ENCODE data around the gene IRF2BP2.

Gene IRF2BP2

DNA sequence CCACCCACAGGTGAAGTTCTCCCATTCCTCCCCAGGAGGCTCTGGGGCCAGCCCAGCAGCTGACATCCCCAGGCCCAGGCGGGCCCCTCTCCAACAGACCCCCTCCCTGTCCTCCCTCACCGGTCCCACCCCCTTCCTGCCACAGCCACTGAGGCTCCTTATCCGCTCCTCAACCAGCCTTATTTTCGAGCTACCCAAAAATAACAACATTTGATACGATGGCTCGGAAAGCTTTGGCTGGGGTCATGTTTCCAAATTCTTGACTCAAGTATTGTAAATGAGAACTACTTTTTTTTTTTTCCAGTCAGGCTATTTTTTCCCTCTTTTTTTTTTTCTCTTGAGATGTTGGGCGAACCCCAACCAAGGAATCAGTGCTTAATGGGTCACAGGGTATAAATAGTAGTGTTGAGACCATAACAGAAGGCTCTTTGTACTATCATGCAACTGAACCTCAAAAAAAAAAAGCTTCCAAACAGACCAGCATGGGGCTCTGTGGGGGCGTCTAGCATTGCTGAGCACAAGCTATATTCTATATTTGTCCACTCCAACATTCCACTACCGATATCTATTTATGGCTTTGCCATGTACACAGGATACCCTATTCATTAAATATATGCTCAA, 27.2 kb downstream of the IRF2BP2 start:
- DNase-seq = peak; percentile 78

DNA sequence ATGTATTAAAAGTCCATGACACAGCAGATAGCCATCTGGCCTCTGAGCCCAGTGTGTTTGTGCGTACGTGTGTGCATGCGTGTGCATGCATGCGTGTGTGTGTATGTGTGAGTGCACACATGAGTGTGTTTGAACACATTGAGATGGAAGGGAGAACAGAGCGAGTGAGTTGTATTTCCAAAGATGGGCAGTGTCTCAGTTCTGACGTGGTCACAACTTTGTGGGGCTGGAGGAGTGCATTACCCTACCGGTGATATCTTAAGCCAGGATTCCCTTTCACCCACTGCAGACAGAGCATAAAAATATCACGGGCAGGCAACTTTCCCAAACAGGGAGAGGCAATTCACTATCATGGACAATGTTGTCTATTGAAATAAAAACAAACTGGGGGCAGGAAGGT, 27.8 kb downstream of the IRF2BP2 start:
- no peak for DNase-seq

DNA sequence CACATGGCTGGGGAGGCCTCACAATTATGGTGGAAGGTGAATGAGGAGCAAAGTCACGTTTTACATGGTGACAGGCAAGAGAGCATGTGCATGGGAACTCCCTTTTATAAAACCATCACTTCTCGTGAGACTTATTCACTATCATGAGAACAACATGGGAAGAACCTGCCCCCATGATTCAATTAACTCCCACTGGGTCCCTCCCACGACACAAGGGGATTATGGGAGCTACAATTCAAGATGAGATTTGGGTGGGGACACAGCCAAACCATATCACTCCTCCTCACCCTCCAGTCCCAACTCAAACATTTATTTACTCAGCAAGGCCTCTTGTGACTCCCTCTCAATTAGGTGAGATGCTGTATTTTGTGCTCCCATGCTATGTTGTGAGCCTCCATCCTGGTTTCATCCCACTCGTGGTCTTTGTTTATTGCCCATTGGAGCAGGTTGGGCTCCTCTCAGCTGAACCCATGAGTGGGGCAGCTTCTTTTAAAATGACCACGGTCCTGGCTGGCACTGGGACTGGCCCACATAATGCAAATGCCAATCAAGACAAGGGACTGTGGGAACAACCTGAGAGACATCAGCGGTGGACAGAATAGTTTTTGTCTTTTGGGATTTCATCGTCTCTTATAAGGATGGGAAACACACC, 28.8 kb downstream of the IRF2BP2 start:
- no peak for DNase-seq

DNA sequence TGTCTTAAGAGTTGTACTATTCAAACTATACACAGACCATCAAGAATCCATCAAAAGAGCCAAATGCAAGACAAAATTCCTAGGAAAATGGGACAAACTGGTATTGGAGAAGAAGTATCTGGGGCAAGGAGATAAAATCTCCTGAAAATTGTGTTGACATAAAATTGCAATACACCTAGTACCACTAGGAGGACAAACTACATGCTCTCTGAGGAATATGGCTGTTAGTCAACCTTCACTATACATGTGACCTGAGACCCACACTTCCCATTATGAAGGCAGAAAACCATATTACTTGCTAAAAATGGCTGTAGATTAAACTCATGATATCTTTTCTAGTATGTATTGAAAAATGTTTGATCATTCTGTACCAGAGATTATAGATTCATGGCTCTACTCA, 30.0 kb downstream of the IRF2BP2 start:
- no peak for DNase-seq

DNA sequence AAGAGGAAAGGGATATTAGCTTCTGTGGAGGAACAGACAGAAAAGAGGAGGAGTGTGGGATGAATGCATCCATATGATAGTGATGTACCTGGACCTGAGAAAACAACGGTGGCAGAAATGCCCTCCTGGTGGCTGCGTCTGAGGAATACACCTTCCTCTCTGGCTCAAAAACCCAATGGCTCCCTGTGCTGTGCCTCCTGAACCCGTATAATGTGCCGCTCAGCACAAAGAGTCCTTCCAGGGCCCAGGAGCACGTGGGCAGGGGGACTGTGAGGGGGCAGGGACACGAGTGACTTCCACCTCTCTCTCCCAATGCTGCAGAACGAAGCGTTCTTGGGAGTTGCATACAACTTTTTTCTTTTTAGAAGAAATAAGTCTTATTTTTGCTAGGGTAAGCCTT, 31.2 kb downstream of the IRF2BP2 start:
- no peak for DNase-seq

DNA sequence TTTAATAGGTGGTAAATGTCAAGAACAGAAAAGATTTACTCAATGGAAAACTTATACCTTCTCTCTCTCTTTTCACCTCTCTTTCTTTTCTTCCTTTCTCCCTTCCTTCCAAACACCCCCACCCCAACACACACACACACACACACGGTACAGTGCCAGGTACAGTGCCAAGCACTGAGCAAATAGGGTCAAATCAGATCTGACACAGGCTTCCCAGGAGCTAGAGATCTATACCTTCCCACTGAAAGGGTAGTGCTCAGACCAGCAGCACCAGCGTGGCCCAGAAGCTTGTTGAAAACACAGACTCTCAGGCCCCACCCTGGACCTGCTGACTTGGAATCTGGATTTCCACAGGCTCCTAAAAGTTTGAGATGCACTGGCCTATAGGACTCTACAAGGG, 31.9 kb downstream of the IRF2BP2 start:
- no peak for DNase-seq

DNA sequence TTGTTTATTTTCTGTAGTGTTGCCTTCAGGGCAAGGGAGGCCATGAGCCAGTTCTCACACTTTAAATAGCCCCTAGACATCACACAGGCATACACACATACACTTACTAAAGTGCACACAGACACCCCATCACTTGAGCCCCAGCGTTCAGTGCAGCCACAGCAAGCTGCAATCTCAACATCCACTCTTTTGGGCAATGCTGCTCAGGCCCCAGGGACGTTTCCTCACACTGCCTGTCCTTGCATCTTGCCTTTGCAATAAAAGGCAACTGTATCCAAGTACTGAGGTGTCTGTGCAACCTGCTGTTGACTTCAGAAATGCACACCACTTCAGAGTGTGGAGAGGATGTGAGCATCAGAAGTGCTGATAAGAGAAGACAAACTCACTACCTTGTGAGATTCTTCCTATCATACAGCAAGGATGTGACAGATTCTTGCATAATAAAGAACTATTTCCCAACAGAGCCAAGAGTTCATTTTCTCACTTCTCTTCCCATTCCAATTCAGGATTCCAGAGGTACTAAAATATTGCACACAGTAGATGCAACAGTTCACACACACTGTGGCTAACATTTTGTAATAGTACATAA, 36.2 kb downstream of the IRF2BP2 start:
- no peak for DNase-seq

DNA sequence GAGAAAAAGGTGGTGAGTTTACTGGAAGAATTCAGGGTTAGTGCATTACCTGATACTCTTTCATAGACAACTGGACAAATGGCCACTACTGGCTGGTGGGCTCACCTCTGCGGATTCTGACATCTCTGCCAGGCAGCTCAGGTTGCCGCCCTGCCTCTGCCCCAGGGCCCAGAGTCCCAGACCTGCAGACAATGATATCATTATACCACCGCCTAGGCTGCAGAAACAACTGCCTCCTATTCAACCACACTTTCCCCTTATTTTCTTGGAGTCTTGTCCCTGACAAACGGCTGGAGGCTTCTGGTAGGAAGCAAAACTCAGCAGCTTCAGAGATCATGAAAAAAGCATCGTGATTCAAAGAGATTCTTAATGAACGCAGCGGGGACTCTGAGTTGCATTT, 37.0 kb downstream of the IRF2BP2 start:
- DNase-seq = no peak

DNA sequence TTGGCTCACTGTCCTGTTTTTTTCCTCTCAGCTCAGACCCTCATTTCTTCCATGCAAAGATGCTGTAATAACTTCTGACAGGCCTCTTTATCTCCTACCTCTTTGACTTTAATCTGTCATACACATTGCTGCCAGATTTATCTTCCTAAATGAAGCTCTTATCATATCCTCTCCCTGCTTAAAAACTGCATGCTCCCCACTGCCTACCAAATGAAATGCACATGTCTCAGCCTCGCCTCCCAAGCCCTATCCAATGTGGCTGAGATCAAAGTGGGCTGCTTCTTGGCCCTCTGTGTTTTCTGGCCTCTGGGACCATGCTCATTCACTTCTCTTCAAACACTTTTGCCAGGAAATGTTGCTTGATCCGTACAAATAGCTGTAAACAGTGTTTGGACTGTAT, 38.3 kb downstream of the IRF2BP2 start:
- no peak for DNase-seq

DNA sequence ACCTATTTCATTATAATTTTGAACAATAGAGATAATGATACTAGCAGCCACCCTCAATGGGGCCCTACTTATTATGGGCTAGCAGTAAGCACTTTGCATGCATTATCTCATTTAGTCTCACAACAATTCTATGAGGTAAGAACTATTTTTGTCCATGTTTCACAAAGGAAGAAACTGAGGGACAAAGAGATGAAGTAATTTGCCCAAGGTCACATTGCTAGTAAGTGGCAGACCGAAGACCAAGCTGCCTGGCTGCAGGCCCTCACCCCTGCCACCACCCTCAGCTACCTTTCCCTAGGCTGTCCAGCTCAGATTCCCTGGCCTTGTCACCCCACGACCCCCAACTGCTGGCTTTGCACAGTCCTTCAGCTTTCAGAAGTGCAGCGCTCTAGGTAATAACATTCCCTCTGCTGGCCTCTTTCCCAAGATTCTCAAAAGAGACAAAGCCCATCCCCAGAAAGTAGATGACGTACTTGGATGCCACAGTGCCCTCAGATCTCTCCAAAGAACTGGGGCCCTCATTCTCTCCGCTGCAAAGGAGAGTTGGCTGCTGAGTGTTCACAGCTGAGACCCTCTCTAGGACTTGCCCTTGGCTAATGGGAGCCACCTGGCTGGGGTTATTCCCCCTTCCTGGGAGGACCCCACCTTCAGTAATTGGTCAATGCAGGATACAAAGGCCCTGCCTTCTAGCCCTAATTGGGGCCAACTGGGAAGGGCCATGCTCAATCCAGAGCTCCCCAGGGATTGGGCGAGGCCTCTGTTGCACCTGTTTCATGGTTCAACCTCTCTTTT, 39.5 kb downstream of the IRF2BP2 start:
- DNase-seq = no peak

DNA sequence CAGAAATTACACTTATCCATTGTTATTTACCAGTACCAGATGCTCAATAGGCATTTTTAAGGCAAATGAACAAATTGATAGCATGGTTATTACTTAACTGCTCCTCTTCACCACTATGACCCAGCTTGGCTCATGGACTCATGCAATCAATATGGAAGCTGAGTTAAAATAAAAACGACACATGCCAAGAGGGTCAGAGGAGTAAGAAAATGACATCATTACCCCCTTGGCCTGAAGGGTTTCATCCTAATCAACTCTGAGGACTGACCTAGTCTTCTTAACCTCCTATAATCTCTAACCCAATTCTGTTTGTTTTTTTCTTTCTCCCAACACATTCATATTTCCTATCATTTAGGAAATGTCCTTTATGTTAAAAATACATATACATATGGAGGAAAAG, 41.6 kb downstream of the IRF2BP2 start:
- DNase-seq = no peak

DNA sequence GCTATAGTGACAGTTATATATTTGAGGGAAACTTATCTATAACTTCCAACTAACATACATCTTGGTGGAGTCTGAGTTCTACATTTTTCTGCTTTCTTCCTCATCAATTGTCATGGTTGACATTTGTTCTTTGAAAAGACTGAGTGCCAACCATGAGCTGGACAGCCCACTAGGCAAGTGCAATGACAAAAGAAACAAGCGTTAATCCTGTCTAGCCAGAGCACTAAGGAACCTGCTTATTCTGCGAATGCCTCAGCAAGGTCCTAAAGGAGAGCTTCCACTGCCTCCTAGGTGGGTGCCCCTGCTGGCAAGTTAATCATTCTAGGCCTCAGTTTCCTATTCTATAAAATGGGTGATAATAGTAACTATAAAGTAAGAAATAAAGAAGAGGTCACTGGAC, 44.8 kb downstream of the IRF2BP2 start:
- no peak for DNase-seq

DNA sequence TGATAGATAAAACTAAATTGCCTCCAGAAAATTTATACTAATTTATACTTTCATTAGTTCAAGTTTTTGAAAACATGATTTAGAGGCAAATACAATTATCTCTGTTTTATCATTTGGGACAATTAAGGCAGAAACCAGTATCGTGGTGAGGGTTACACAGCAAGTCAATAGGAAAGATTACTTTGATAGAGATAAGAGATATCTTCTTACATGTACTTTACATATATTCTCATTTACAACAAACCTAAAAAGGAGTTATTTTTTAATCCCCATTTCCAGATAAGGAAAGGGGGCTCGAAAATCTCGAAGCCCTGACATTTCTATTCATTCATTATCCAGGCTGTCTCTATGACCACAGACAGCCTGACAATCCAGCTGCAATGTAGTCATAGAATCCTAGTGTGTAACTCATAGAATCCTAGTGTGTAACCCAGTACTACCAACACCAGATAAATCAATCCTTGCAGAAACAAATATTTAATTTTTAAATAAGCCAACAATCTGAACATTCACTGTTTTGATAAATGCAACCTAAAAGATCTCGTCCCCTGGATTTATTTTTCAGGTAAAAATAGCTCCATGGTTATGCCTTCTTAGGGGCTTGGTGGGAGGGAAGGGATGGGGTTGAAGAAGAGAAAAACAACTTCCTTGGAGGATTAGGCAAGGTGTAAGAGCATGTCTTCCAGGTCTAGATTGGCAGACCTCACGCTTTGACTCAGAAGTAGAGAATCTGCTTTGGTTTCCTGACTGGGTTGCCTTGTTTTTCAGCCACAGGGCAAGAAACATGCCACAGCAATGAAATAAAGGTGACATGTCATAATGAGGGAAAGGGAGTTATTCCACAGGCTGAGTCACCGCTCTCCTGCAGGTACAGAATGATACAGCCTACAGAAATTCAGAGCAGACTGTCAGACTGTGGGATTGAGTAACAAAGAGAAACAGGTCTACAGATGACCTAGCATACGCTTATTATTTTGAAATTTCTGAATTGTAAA, 45.6 kb downstream of the IRF2BP2 start:
- DNase-seq = no peak

DNA sequence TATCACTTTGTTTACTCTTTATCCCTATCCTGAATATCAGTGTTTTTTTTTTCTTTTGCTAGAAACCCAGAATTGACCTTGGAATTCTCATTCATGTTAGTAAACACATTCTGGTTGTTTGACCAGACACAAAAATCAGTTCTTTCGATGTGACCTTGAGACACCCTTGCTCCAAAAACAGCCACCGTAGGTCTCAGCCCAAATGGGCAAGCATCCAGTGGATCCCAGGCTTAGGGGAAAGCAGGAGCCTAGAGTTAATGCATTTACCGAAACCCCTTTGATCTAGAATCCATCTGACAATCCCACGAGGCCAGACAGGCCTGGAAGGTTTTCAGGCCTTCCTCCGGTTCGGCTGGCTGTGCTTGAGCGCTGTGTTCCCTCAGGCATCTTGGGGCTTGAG, 47.6 kb downstream of the IRF2BP2 start:
- DNase-seq = no peak

DNA sequence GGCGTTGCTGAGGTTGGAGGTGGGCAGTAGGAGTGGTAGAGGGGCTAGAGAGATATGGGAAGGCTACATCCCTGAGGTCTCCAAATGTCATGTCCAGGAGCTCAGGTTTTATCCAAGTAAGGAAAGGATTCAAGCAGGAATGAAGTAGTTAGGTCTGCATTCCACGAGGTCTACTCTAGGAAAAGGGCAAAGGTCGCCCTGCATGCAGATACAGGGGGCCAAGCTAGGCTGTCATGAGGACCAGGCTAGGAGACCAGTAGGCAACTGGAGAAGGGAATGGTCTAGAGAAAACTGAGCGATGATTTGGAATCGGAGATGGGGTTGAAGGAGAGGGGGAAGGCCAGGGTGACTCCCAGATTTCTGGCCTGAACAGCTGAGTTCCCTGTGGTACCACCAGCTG, 48.7 kb downstream of the IRF2BP2 start:
- no peak for DNase-seq

DNA sequence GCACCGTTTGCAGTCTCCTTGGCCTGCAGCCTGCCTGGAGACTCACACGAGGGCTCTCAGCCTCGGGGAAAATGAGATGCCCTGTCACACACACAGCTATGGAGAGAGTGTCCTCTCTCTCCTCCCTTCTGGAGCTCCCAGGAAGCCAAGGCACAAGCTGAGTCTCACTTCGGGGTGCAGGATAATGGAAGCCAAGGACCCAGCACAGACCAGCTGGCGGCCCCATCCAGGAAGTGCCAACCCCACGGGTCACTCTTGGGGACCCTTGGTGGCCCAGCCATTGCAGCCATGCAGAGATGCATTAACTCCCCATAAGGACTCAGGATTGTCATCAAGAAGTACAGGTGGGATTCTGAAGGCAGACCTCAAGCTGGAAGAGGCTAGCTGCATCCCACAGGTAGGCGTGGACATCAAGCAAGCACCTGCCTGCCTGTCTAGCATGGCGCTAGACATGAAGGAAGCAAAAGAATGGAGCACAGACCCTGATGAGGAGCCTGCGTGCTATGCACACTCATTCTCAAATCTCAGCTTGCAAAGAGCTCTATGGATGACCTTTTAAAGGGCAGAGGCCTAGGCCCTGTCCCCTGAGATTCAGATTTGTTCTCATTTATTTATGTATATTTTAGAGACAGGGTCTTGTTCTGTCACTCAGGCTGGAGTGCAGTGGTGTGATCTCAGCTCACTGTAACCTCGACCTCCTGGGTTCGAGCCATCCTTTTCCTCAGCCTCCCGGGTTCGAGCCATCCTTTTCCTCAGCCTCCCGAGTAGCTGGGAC, 49.9 kb downstream of the IRF2BP2 start:
- no peak for DNase-seq

DNA sequence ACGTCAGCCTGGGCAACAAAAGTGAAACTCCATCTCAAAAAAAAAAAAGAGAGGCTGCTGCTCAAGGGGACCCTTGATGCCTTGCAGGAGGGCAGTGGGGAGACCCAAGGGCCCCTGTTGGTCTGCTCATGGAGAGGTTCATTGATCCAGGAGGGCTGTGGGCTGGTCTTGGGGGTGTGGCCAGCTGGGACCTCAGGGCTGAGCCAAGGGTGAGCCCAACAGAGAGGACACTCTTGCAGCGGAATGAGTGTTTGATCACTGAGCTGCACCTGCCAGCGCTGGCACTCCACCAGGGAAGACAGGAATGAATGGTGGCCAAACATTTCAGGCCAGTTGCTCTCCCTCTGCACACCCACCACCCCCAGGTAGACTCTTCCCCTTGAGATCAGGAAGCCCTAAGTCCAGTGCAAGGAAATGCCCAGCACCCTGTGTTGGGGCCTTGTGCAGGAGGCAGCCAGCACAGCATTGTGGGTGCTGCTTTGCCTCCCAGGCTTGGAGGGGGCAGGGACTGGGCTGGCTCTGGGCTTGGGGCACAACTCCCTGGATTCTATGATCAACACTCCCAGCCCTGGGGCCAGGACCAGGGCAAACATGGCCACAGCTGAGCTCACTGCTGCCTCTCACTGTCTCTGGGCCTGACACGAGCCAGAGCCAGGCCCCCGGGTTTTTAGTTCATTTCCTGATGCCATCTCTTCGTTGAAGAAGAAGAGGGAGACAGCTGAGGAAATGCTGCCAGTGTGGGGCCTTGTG, 50.7 kb downstream of the IRF2BP2 start:
- DNase-seq = no peak

DNA sequence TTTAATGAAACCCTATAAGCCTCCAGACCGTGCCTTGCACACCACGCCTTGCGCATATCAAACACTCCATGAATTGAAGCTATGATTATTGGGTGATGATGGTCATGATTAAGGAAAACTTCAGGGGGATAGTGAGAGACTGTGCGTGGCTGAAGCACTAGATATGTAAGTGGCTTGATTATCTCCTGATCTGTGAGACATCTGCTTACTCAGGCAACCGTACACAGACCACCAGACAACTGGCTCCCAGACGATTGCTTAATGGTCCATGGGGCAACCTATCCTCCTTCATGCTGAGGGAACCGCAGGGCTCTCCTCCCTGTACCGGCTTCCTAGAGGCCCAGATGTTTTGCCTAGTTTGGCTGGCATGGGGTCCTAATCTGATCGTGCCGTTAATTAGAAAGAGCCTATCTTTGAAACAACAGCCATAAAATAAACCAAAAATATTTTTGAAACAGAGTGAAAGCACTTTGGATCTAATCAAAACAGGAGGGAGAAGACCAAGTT, 51.6 kb downstream of the IRF2BP2 start:
- DNase-seq = no peak

DNA sequence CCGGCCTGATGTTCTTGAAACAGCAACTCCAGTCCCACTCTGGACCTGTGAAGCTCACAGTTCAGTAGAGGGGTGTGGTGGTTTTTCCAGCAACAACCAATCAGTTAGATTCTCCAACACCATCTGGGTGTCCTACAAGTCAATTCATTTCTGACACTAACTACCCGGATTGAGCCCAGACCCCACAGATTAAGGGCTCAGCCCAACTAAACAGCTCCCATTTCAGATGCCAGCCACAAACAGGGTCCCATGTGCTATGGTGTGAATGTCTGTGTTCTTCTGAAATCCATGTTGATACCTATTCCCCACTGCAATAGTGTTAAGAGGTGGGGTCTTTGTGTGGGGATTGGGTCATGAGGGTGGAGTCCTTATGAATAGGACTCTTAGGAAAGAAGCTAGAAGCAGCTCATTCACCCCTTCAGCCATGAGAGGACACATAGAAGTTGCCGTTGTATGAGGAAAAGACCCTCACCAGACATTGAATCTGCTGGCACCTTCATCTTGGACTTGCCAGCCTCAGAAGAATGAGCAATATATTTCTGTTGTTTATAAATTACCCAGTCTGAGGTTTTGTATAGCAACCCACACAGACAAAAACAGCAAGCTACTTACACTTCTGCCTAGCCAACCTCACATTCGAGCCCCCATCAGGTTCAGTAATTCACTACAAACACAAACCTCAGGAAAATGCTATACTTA, 53.6 kb downstream of the IRF2BP2 start:
- DNase-seq = no peak

DNA sequence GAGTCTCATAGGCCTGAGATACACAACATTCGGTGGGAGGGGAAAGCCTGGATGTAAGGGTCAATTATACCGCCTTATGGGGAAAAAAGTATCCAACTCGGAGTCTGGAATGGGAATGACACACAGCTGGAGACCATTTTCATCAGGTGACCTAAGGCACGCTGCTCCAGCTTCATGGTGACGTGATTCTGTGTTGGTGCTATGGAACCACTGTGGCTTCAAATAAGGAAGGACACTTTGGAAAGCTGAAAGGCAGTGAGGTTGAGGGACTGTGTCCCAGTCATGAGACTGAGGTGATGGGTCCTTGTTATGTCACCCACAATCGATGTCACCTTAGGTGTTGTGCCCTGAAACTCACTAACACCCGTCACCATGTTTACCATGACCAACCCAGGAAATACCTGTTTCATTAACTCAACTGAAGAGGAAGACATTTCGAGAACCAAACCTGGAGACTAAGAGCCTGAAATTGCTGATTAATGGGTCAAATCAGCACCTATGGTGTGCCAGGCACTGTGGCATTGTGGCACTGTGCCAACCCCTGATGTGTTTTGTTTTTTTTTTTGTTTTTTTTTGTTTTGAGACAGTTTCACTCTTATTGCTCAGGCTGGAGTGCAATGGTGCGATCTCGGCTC, 54.5 kb downstream of the IRF2BP2 start:
- no peak for DNase-seq
